Measurements from ENCODE around the gene AKNA.

AKNA gene

GRCh38 chr9:114385397-114386181, 2.2 kb downstream of the AKNA start:
- in situ Hi-C loops (cut with MboI; ENCODE audit: low sequenced_read_pairs), result no loop called here
- Histone ChIP-seq H3K36me3 (replicated peaks) (peaks cover 4% of the 10 kb centered on the region), H3K9me3 (no peaks in the 10 kb centered on the region), H3K27me3 (ENCODE audit: low read depth) (no peaks in the 10 kb centered on the region), H3K4me1 (no peaks in the 10 kb centered on the region), H3K4me3 (no peak overlapping the region)
- DNase-seq (ENCODE audit: low spot score in 2 of 2), result no peak

- Histone ChIP-seq H3K4me1 (no peaks in the 10 kb centered on the region), H3K36me3 (replicated peaks) (peaks cover 4% of the 10 kb centered on the region), H3K4me3 (no peak overlapping the region), H3K27me3 (ENCODE audit: low read depth) (no peaks in the 10 kb centered on the region), H3K9me3 (no peaks in the 10 kb centered on the region)
- in situ Hi-C loops (cut with MboI; ENCODE audit: low sequenced_read_pairs), result no loop called here
- DNase-seq (ENCODE audit: low spot score in 2 of 2), result no peak
Measured at GRCh38 chr9:114384836-114385396, 2.9 kb downstream of the AKNA start.

DNA sequence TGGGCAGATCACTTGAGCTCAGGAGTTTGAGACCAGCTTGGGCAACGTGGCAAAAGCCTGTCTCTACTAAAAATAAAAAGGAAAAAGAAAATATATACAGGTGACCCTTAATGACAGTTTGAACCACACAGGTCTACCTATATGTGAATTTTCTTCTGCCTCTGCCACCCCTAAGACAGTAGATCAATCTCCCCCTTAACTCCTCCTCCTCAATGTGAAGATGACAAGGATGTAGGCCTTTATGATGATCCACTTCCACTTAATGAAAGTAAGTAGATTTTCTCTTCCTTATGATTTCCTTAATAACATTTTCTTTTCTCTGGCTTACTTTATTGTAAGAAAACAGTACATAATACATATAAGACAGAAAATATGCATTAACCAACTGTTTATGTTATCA, 3.4 kb downstream of the AKNA start:
- Histone ChIP-seq H3K27me3 (ENCODE audit: low read depth) (no peaks in the 10 kb centered on the region), H3K9me3 (no peaks in the 10 kb centered on the region), H3K4me1 (no peaks in the 10 kb centered on the region), H3K4me3 (no peak overlapping the region), H3K36me3 (replicated peaks) (peaks cover 4% of the 10 kb centered on the region)
- no peak for DNase-seq (ENCODE audit: low spot score in 2 of 2)
- in situ Hi-C loops (cut with MboI; ENCODE audit: low sequenced_read_pairs), result no loop called here

- Histone ChIP-seq H3K36me3 (replicated peaks) (peaks cover 4% of the 10 kb centered on the region), H3K4me3 (no peak overlapping the region), H3K27me3 (ENCODE audit: low read depth) (no peaks in the 10 kb centered on the region), H3K4me1 (no peaks in the 10 kb centered on the region), H3K9me3 (no peaks in the 10 kb centered on the region)
- in situ Hi-C loops (cut with MboI; ENCODE audit: low sequenced_read_pairs), result no loop called here
- DNase-seq (ENCODE audit: low spot score in 2 of 2), result no peak
Measured at GRCh38 chr9:114383521-114384231, 4.1 kb downstream of the AKNA start.

- in situ Hi-C loops (cut with MboI; ENCODE audit: low sequenced_read_pairs), result no loop called here
- DNase-seq (ENCODE audit: low spot score in 2 of 2), result no peak
- H3K27me3 ChIP-seq (ENCODE audit: low read depth), result no peaks in the 10 kb centered on the region
- peaks cover 4% of the 10 kb centered on the region; the same call in 1 of the 2 replicates for H3K36me3 ChIP-seq (replicated peaks)
- H3K4me3 ChIP-seq, result no peak overlapping the region
- no peaks in the 10 kb centered on the region for H3K4me1 ChIP-seq
- no peaks in the 10 kb centered on the region for H3K9me3 ChIP-seq
Measured at GRCh38 chr9:114382699-114383520, 4.9 kb downstream of the AKNA start.

GRCh38 chr9:114378883-114379282, 8.9 kb downstream of the AKNA start:
- no peaks in the 10 kb centered on the region for H3K9me3 ChIP-seq
- no peaks in the 10 kb centered on the region for H3K27me3 ChIP-seq (ENCODE audit: low read depth)
- H3K4me3 ChIP-seq, result no peak overlapping the region
- no peaks in the 10 kb centered on the region for H3K4me1 ChIP-seq
- no peaks in the 10 kb centered on the region for H3K36me3 ChIP-seq (replicated peaks)
- no peak for DNase-seq (ENCODE audit: low spot score in 2 of 2)
- in situ Hi-C loops (cut with MboI; ENCODE audit: low sequenced_read_pairs), result no loop called here

DNA sequence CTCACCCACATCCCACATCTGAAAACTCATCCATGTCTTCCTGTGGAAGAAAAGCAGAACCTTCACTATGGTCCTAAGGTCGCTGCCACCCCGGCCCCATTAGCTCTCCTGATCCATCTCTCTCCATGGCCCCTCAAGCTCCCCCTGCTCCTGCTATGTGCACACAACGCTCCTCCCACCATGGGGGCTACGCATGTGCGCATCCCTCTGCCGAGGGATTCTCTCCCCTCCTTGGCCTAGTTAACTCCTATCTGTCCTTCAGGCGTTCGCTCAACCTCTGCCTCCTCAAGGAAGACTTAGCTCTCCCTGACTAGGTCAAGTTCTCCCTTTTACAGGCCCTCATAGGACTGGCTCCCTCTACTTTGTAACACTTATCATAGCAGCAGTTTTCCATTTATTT, 9.8 kb downstream of the AKNA start:
- DNase-seq (ENCODE audit: low spot score in 2 of 2), result no peak
- Histone ChIP-seq H3K4me3 (no peak overlapping the region), H3K36me3 (replicated peaks) (no peaks in the 10 kb centered on the region), H3K4me1 (no peaks in the 10 kb centered on the region), H3K9me3 (no peaks in the 10 kb centered on the region), H3K27me3 (ENCODE audit: low read depth) (no peaks in the 10 kb centered on the region)
- in situ Hi-C loops (cut with MboI; ENCODE audit: low sequenced_read_pairs), result no loop called here

DNA sequence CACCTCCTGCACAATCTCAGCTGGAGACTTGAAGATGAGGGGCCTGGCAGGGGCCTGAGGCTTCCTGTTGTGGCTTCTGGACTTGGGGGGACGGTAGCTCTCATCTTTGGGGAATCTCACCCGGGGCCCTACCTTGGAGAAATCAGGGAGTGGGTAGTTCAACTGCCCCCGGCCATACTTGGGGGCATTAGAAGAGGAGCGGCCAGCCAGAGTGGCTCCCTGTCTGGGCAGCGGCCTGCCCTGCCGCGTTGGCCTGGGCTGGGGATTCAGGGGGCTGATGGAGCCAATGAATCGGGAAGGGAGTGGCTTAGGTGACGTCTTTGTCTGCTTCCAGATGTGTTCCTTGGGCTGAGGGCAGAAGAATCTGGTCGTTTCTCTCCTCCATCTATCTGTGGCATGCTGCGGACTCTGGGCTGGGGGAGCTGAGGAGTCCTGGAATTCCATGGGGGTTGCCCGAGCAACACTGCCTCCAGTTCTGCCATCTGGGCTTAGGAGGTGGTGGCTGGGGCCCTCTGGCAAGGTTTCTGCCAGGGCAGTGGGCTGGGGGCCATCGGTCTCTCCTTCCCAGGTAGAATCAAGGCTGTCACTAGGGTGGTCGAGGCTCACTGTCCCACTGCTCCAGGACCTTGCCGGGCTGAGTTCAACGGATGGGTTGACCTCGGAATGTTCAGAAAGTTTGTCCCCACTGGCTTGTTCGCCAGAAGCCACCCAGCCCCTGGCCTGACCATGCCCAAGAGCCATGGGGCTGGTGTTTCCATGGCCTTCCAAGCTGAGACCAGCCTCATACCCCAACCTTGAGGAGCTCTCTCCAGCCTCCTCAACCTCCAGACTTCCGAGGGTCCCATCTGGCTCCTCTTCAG, 11.0 kb downstream of the AKNA start:
- Histone ChIP-seq H3K36me3 (replicated peaks) (no peaks in the 10 kb centered on the region), H3K4me3 (no peak overlapping the region), H3K9me3 (no peaks in the 10 kb centered on the region), H3K4me1 (no peaks in the 10 kb centered on the region), H3K27me3 (ENCODE audit: low read depth) (no peaks in the 10 kb centered on the region)
- in situ Hi-C loops (cut with MboI; ENCODE audit: low sequenced_read_pairs), result no loop called here
- no peak for DNase-seq (ENCODE audit: low spot score in 2 of 2)

DNA sequence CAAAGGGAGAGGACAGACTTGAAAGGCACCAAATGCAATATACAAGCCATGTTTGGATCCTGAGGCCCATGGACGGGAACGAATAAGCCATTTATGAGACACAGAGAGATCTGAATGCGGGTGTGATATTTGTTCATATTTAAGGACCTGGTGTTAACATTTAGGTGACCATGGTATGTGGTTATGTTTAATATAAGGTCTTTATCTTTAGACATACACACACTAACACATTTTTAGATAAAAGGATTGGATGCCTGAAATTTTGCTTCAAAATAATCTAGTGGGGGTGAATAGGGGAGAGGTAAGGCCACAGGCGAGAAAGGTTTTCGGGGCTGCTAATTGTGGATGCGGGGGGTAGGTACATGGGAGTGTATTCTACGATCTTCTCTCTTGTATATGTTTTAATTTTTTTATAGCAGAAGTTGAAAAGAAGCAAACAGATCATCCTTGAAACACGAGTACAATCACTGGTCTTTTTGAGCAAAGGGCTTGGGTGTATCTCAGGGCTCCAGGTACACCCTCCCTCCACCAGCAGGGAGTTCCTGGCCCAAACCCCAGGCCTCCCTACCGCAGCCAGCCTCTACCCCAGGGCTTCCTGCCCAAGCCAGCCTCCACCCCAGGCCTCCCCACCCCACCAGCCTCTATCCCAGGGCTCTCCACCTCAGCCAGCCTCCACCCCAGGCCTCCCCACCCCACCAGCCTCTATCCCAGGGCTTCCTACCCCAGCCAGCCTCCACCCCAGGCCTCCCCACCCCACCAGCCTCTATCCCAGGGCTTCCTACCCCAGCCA, 12.2 kb downstream of the AKNA start:
- H3K36me3 ChIP-seq (replicated peaks), result no peaks in the 10 kb centered on the region
- no peaks in the 10 kb centered on the region for H3K27me3 ChIP-seq (ENCODE audit: low read depth)
- no peaks in the 10 kb centered on the region for H3K9me3 ChIP-seq
- DNase-seq (ENCODE audit: low spot score in 2 of 2), result no peak
- in situ Hi-C loops (cut with MboI; ENCODE audit: low sequenced_read_pairs), result no loop called here
- peaks cover 8% of the 10 kb centered on the region for H3K4me1 ChIP-seq
- no peak overlapping the region for H3K4me3 ChIP-seq

DNA sequence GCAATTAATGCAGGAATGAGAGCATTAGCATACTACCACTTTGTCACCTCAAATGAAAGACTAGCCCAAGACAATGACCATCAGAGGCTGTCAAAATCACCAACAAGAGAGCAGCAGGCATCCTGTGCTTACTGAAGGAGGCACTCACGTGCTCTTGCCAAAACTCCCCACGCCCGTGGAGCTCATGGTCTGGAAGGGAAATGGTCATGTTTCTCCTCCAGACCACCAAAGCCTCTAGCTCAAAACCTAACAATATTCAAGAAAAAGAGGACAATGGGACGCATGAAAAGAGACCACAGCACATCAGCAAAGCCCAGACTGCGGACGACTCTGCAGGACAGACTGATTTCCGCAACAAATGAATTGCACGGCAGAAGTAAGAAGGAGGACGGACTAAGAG, 12.8 kb downstream of the AKNA start:
- Histone ChIP-seq H3K4me1 (peaks cover 15% of the 10 kb centered on the region), H3K4me3 (no peak overlapping the region)
- in situ Hi-C loops (cut with MboI; ENCODE audit: low sequenced_read_pairs), result no loop called here

DNA sequence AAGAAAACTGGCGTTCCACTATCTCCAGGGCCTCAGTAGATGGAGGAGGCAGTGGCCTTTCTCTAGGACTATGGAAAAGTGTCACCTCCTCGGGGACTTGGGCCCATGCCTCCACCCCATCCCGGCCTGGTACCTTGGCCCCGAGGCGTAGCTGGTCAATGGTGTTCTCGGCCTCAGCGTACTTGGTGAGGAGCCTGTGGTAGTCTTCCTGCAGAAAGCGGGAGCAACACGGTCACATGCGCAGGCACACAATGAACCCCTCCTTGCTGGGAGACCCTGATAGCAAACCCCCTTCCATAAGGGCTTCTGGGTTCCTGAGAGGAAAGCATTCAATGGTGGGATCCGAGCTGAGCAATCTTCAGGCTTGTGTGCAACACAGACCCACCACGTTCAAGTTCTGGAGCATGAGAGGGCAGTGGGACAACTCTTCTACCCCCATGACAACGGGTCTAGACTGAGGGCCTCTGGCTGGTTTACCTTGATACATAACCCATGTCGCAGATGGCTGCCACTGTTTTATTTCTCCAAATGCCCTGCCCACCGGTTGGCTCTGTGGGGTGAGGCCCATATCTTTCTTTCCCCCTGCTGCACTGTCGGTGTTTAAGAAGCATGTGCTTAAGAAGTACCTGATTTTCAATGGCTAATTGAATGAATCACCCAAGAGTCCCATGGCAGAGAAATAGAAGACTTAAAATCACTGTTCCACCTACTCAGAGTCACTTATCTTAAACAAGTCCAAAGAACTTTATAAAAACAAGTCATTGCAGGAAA, 13.6 kb downstream of the AKNA start:
- Histone ChIP-seq H3K4me1 (peaks cover 20% of the 10 kb centered on the region), H3K27me3 (ENCODE audit: low read depth) (no peaks in the 10 kb centered on the region), H3K36me3 (replicated peaks) (no peaks in the 10 kb centered on the region), H3K4me3 (no peak overlapping the region), H3K9me3 (no peaks in the 10 kb centered on the region)
- no peak for DNase-seq (ENCODE audit: low spot score in 2 of 2)
- in situ Hi-C loops (cut with MboI; ENCODE audit: low sequenced_read_pairs), result no loop called here

More for the DNA sequence above, 12.8 kb downstream of the AKNA start:
- no peaks in the 10 kb centered on the region for H3K9me3 ChIP-seq
- no peaks in the 10 kb centered on the region for H3K27me3 ChIP-seq (ENCODE audit: low read depth)
- no peak for DNase-seq (ENCODE audit: low spot score in 2 of 2)
- no peaks in the 10 kb centered on the region for H3K36me3 ChIP-seq (replicated peaks)

- DNase-seq (ENCODE audit: low spot score in 2 of 2), result no peak
- Histone ChIP-seq H3K9me3 (no peaks in the 10 kb centered on the region), H3K27me3 (ENCODE audit: low read depth) (no peaks in the 10 kb centered on the region), H3K4me1 (peaks cover 20% of the 10 kb centered on the region), H3K4me3 (no peak overlapping the region), H3K36me3 (replicated peaks) (peaks cover 4% of the 10 kb centered on the region; the same call in 1 of the 2 replicates)
- in situ Hi-C loops (cut with MboI; ENCODE audit: low sequenced_read_pairs), result no loop called here
Measured at GRCh38 chr9:114372921-114373448, 14.8 kb downstream of the AKNA start.
